K562 (cell line): Measurements from ENCODE around the gene PPP1R13B. TPM values are rescaled to one million over a fixed set of nuclear protein-coding genes. Genes with fewer than 3 reads are reported as not detected.

Experiments used
- ATF1 ChIP-seq, 2 experiments: fragments of 450-650 bp in 1 of 2; IDR thresholded peaks; 2 replicates each; pipeline ENCODE4 v1.6.1; 2016; ENCODE audit warnings: missing compliant biosample characterization in 1 of 2, missing genetic modification characterization in 1 of 2
- CCAR2 ChIP-seq: fragments of 200-400 bp; formaldehyde crosslinking; IDR thresholded peaks from 2 replicates; pipeline ENCODE4 v1.6.1; 2017; ENCODE audit warnings: mild to moderate bottlenecking, low read depth, low read length
- CXXC5 ChIP-seq: fragments of 250-450 bp; sonication (Bioruptor Pico); IDR thresholded peaks from 2 replicates; pipeline ENCODE4 v1.8.0; 2022; ENCODE audit warnings: inconsistent platforms, mild to moderate bottlenecking, moderate library complexity
- DPF2 ChIP-seq: fragments of 450-650 bp; IDR thresholded peaks from 2 replicates; pipeline ENCODE4 v1.6.1; 2016
- HDAC6 ChIP-seq: IDR thresholded peaks from 2 replicates; pipeline ENCODE4 v1.6.1; 2012; ENCODE audit warnings: low read depth, mild to moderate bottlenecking, control low read depth, inconsistent platforms, low read length, moderate library complexity
- MEF2A ChIP-seq: IDR thresholded peaks from 2 replicates; pipeline ENCODE4 v1.6.1; 2011; ENCODE audit warnings: low read depth, mild to moderate bottlenecking, low read length, moderate library complexity; ENCODE audit not compliant: control insufficient read depth
- MTA2 ChIP-seq: fragments of 450-650 bp; IDR thresholded peaks from 2 replicates; pipeline ENCODE4 v1.6.1; 2016; ENCODE audit warnings: low read depth
- NR2F6 ChIP-seq: fragments of 450-650 bp; formaldehyde crosslinking; IDR thresholded peaks from 2 replicates; pipeline ENCODE4 v1.4.0; 2020; ENCODE audit warnings: mild to moderate bottlenecking
- SMARCA4 ChIP-seq: fragments of 450-650 bp; IDR thresholded peaks from 2 replicates; pipeline ENCODE4 v1.6.1; 2016
- TCF3 ChIP-seq: sonication (generic); formaldehyde crosslinking; IDR thresholded peaks from 2 replicates; pipeline ENCODE4 v1.4.0; 2020; ENCODE audit warnings: mild to moderate bottlenecking, missing genetic modification reagents
- ZKSCAN3 ChIP-seq: fragments of 250-450 bp; sonication (Bioruptor Pico); IDR thresholded peaks from 2 replicates; pipeline ENCODE4 v1.4.0; 2020
- ZNF764 ChIP-seq: fragments of 250-450 bp; sonication (Bioruptor Pico); IDR thresholded peaks from 2 replicates; pipeline ENCODE4 v1.4.0; 2020; ENCODE audit warnings: low read depth, mild to moderate bottlenecking, moderate library complexity
- polyA plus RNA-seq, 8 experiments: library from polyadenylated mRNA; depleted of rRNA in 4 of 8; stranded (reverse) in 5 of 8; unstranded in 3 of 8; fragments of >200 nt; fragmentation: Nextera tagmentation in 2 of 8; fragmentation: Illumina TruSeq in 1 of 8; extraction: Ambion mirVana in 2 of 8; extraction: Trizol in 1 of 8; gene quantifications; 2 replicates each; pipeline versions ENCODE4 v1.2.1 to v1.2.3, GENCODE V29; 2011 to 2014; ENCODE audit warnings: inconsistent platforms in 1 of 8, missing spikeins in 1 of 8
- total RNA-seq, 7 experiments: library from RNA; depleted of rRNA in 6 of 7; stranded (reverse); fragments of >200 nt in 6 of 7; fragmentation: Illumina TruSeq in 2 of 7; extraction: Trizol in 2 of 7; gene quantifications; 2 replicates each; pipeline versions ENCODE4 v1.2.1 to v1.2.3, GENCODE V29; 2011 to 2021; ENCODE audit warnings: low replicate concordance in 1 of 7
- TF ChIP-seq, protein P1 (sequence below): IDR thresholded peaks from 2 replicates; pipeline ENCODE4 v1.6.1; 2011; ENCODE audit warnings: borderline replicate concordance, low read depth, mild to moderate bottlenecking, moderate library complexity, low read length; ENCODE audit not compliant: insufficient read depth, poor library complexity, severe bottlenecking
- TF ChIP-seq, protein P2 (sequence below): fragments of 450-650 bp; IDR thresholded peaks from 2 replicates; pipeline ENCODE4 v1.6.1; 2016; ENCODE audit warnings: borderline replicate concordance
- TF ChIP-seq, protein P3 (sequence below): fragments of 450-650 bp; IDR thresholded peaks from 2 replicates; pipeline ENCODE4 v1.6.1; 2014; ENCODE audit warnings: low read depth, mild to moderate bottlenecking, moderate library complexity, borderline replicate concordance
- TF ChIP-seq, protein P4 (sequence below): IDR thresholded peaks from 3 replicates; pipeline ENCODE4 v1.6.1; 2011; ENCODE audit warnings: borderline replicate concordance, mild to moderate bottlenecking; ENCODE audit not compliant: insufficient read length, insufficient read depth
- TF ChIP-seq, protein P5 (sequence below): IDR thresholded peaks from 3 replicates; pipeline ENCODE4 v1.6.1; 2011; ENCODE audit warnings: borderline replicate concordance, mild to moderate bottlenecking, moderate library complexity; ENCODE audit not compliant: insufficient read length; ENCODE audit errors: extremely low read depth

Gene PPP1R13B
- total and polyA plus RNA-seq, 9 of the 15 experiments (the other 6 are each of a cell fraction or from before 2014, with no cell fraction given), result 0.03 to 1.7 (median 0.15) TPM

DNA sequence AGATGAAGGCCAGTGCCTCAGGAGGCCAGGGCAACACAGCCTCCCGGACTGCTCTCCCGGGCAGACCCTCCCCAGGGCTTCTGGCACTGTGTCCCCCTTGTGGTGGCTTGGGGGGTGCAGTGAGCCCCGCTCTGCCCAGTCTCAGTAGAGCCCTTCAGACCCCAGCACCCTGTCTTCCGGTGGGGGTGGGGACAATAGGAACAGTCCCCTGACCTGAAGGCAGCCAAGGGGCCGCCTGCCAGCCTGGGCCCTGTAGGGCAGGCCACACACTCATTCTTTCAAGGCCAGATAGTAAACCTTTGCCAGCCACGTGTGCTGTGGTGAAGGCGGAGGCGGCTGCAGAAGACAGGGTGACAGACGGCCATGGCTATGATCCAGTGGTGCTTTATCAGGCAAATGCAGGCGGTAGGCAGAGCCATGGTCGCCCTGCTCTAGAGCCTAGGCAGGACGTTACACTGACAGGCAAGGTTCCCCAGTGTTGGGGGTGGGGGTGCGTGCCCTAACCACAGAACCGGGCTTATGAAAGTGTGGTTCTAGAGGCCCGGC lies 116.8 kb downstream of the PPP1R13B start (continued):
- TF ChIP-seq, protein P1, sequence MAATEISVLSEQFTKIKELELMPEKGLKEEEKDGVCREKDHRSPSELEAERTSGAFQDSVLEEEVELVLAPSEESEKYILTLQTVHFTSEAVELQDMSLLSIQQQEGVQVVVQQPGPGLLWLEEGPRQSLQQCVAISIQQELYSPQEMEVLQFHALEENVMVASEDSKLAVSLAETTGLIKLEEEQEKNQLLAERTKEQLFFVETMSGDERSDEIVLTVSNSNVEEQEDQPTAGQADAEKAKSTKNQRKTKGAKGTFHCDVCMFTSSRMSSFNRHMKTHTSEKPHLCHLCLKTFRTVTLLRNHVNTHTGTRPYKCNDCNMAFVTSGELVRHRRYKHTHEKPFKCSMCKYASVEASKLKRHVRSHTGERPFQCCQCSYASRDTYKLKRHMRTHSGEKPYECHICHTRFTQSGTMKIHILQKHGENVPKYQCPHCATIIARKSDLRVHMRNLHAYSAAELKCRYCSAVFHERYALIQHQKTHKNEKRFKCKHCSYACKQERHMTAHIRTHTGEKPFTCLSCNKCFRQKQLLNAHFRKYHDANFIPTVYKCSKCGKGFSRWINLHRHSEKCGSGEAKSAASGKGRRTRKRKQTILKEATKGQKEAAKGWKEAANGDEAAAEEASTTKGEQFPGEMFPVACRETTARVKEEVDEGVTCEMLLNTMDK, result peak; percentile 46
- TF ChIP-seq SMARCA4 (peak; percentile 54; the same call in 1 of the 2 replicates), MTA2 (peak; percentile 47; the same call in 1 of the 2 replicates), HDAC6 (no peak), MEF2A (no peak), ZNF764 (CRISPR knock-in tag) (no peak), CXXC5 (CRISPR knock-in tag) (0 out of 2 replicates have a peak, but pooled peaks have one; percentile 16), ATF1 (CRISPR knock-in tag; IDR thresholded peaks at IDR 0.05) (no peak), ATF1 (tag; IDR thresholded peaks at IDR 0.05) (peak; percentile 20; the same call in 1 of the 2 replicates), NR2F6 (no peak), ZKSCAN3 (CRISPR knock-in tag) (no peak), CCAR2 (no peak), DPF2 (peak; percentile 75), TCF3 (CRISPR knock-in tag) (peak; percentile 94)
- TF ChIP-seq, protein P2, sequence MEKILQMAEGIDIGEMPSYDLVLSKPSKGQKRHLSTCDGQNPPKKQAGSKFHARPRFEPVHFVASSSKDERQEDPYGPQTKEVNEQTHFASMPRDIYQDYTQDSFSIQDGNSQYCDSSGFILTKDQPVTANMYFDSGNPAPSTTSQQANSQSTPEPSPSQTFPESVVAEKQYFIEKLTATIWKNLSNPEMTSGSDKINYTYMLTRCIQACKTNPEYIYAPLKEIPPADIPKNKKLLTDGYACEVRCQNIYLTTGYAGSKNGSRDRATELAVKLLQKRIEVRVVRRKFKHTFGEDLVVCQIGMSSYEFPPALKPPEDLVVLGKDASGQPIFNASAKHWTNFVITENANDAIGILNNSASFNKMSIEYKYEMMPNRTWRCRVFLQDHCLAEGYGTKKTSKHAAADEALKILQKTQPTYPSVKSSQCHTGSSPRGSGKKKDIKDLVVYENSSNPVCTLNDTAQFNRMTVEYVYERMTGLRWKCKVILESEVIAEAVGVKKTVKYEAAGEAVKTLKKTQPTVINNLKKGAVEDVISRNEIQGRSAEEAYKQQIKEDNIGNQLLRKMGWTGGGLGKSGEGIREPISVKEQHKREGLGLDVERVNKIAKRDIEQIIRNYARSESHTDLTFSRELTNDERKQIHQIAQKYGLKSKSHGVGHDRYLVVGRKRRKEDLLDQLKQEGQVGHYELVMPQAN, result peak; percentile 44; the same call in 1 of the 2 replicates
- TF ChIP-seq, protein P3, sequence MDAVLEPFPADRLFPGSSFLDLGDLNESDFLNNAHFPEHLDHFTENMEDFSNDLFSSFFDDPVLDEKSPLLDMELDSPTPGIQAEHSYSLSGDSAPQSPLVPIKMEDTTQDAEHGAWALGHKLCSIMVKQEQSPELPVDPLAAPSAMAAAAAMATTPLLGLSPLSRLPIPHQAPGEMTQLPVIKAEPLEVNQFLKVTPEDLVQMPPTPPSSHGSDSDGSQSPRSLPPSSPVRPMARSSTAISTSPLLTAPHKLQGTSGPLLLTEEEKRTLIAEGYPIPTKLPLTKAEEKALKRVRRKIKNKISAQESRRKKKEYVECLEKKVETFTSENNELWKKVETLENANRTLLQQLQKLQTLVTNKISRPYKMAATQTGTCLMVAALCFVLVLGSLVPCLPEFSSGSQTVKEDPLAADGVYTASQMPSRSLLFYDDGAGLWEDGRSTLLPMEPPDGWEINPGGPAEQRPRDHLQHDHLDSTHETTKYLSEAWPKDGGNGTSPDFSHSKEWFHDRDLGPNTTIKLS, result peak; percentile 86; the same call in 1 of the 2 replicates
- TF ChIP-seq, protein P4, sequence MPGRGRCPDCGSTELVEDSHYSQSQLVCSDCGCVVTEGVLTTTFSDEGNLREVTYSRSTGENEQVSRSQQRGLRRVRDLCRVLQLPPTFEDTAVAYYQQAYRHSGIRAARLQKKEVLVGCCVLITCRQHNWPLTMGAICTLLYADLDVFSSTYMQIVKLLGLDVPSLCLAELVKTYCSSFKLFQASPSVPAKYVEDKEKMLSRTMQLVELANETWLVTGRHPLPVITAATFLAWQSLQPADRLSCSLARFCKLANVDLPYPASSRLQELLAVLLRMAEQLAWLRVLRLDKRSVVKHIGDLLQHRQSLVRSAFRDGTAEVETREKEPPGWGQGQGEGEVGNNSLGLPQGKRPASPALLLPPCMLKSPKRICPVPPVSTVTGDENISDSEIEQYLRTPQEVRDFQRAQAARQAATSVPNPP, result no peak
- TF ChIP-seq, protein P5, sequence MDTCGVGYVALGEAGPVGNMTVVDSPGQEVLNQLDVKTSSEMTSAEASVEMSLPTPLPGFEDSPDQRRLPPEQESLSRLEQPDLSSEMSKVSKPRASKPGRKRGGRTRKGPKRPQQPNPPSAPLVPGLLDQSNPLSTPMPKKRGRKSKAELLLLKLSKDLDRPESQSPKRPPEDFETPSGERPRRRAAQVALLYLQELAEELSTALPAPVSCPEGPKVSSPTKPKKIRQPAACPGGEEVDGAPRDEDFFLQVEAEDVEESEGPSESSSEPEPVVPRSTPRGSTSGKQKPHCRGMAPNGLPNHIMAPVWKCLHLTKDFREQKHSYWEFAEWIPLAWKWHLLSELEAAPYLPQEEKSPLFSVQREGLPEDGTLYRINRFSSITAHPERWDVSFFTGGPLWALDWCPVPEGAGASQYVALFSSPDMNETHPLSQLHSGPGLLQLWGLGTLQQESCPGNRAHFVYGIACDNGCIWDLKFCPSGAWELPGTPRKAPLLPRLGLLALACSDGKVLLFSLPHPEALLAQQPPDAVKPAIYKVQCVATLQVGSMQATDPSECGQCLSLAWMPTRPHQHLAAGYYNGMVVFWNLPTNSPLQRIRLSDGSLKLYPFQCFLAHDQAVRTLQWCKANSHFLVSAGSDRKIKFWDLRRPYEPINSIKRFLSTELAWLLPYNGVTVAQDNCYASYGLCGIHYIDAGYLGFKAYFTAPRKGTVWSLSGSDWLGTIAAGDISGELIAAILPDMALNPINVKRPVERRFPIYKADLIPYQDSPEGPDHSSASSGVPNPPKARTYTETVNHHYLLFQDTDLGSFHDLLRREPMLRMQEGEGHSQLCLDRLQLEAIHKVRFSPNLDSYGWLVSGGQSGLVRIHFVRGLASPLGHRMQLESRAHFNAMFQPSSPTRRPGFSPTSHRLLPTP, result no peak
